Muscle of leg (tissue), 16 donors: Measurements from ENCODE around the gene GDF2. TPM values are rescaled to one million over a fixed set of nuclear protein-coding genes. Genes with fewer than 3 reads are reported as not detected.

Source experiments
- DNase-seq: peaks from one replicate; pipeline ENCODE4 v3.0.0; 2013
- H3K27ac ChIP-seq: one replicate; pipeline ENCODE4 v1.5.1; 2013; ENCODE audit warnings: mild to moderate bottlenecking, low read length, control low read depth
- H3K27me3 ChIP-seq: one replicate; pipeline ENCODE4 v1.6.1; 2013; ENCODE audit warnings: low read length; ENCODE audit not compliant: control insufficient read depth, insufficient read depth
- H3K36me3 ChIP-seq: one replicate; pipeline ENCODE4 v1.6.1; 2013; ENCODE audit warnings: low read length; ENCODE audit not compliant: control insufficient read depth, insufficient read depth
- H3K4me1 ChIP-seq: one replicate; pipeline ENCODE4 v1.6.1; 2013; ENCODE audit warnings: low read length; ENCODE audit not compliant: control insufficient read depth, insufficient read depth
- H3K4me3 ChIP-seq: one replicate; pipeline ENCODE4 v1.5.1; 2013; ENCODE audit warnings: low read length, control low read depth
- H3K9me3 ChIP-seq: replicated peaks from 2 replicates; pipeline ENCODE4 v1.6.1; 2013; ENCODE audit warnings: low read depth, low read length; ENCODE audit not compliant: control insufficient read depth
- WGBS: methylation state at CpG from one replicate; pipeline ENCODE4 v1.1.5; 2013; ENCODE audit warnings: missing lambda C conversion rate; ENCODE audit not compliant: insufficient coverage; 5-methylcytosine and 5-hydroxymethylcytosine counted together
- long read RNA-seq, 11 donors: transcript quantifications; one replicate each; lab custom pipeline, GENCODE V29; 2026
- polyA plus RNA-seq, 8 donors: library from polyadenylated mRNA; unstranded; fragments of 120-200 nt; gene quantifications; one replicate each; pipeline versions ENCODE4 v1.2.1 to v1.2.3, GENCODE V29; 2013; ENCODE audit warnings: inconsistent platforms in 1 of 8, low replicate concordance in 1 of 8; ENCODE audit not compliant: insufficient read length in 8 of 8, insufficient read depth in 1 of 8
- total RNA-seq: library from RNA; stranded (reverse); fragments of 120-200 nt; gene quantifications from one replicate; pipeline ENCODE4 v1.2.4, GENCODE V29; 2013

Gene GDF2
- not detected for total RNA-seq
- polyA plus RNA-seq, result not detected
- long read RNA-seq, donor 1, result 0 reads
- long read RNA-seq, donor 2, result 0 reads
- long read RNA-seq, donor 3, result 0 reads
- long read RNA-seq, donor 4, result 0 reads
- long read RNA-seq, donor 5, result 0 reads
- long read RNA-seq, donor 6, result 0 reads
- long read RNA-seq, donor 7, result 0 reads
- long read RNA-seq, donor 8, result 0 reads
- long read RNA-seq, donor 9, result 0 reads
- long read RNA-seq, donor 10, result 0 reads
- long read RNA-seq, donor 11, result 0 reads

DNA sequence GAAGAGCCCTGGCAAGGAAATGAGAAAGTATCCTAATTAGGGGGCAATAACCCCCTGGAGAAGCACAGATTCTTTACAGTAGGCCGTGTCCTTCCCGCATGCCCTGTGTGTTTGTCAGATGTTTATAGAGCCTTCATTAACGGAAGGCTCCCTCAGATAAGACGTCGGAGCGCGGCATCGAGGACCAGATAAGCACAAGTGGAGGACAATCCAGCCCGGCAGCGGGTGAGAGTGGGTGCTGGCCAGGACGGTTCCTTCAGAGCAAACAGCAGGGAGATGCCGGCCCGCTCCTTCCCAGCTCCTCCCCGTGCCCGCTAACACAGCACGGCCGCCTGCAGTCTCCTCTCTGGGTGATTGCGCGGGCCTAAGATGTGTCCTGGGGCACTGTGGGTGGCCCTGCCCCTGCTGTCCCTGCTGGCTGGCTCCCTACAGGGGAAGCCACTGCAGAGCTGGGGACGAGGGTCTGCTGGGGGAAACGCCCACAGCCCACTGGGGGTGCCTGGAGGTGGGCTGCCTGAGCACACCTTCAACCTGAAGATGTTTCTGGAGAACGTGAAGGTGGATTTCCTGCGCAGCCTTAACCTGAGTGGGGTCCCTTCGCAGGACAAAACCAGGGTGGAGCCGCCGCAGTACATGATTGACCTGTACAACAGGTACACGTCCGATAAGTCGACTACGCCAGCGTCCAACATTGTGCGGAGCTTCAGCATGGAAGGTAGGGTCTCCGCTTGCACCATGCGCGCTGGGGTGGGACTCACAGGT, at the start of gene GDF2:
TSS of gene GDF2 (plus strand) at position 155 of the 762 bp plus-strand sequence. CDS start at position 370, 215 bp downstream.
- H3K9me3 ChIP-seq, result no peaks in the 10 kb centered on the region
- H3K4me1 ChIP-seq, result peaks cover 3% of the 10 kb centered on the region
- H3K27ac ChIP-seq, result no peak within 1 kb of the TSS
- H3K27me3 ChIP-seq, result no peaks in the 10 kb centered on the region
- H3K36me3 ChIP-seq, result no peaks in the 10 kb centered on the region
- DNase-seq, result no peak
- 78% methylated on average over 25 of the region's 35 CpGs for WGBS
- no peak within 1 kb of the TSS for H3K4me3 ChIP-seq

DNA sequence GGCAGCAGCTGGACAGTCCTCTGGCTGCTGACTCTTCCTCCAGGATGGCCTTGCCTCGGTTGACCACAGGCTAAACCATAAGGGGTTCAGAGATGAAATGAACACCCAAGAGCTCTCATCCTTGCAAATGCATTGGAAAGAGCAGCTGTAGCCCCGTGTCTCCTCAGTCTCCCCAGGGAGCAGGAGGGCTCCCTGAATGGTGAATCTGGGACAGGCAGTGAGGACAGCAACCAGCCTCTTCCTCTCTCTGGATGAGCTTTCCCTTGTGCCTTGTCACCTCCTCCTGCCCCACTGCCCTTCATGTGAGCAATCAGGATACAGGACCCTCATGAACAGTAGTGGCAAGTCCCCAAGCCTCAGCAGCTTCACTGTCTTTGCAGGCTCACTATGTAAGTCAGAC, 46.2 kb upstream of the GDF2 start:
- Histone ChIP-seq H3K4me1 (no peaks in the 10 kb centered on the region), H3K9me3 (peaks cover 9% of the 10 kb centered on the region), H3K27me3 (peaks cover 2% of the 10 kb centered on the region), H3K36me3 (no peaks in the 10 kb centered on the region), H3K4me3 (no peak overlapping the region), H3K27ac (no peak overlapping the region)
- DNase-seq, result no peak
- 43% methylated on average over 1 of the region's 2 CpGs for WGBS

DNA sequence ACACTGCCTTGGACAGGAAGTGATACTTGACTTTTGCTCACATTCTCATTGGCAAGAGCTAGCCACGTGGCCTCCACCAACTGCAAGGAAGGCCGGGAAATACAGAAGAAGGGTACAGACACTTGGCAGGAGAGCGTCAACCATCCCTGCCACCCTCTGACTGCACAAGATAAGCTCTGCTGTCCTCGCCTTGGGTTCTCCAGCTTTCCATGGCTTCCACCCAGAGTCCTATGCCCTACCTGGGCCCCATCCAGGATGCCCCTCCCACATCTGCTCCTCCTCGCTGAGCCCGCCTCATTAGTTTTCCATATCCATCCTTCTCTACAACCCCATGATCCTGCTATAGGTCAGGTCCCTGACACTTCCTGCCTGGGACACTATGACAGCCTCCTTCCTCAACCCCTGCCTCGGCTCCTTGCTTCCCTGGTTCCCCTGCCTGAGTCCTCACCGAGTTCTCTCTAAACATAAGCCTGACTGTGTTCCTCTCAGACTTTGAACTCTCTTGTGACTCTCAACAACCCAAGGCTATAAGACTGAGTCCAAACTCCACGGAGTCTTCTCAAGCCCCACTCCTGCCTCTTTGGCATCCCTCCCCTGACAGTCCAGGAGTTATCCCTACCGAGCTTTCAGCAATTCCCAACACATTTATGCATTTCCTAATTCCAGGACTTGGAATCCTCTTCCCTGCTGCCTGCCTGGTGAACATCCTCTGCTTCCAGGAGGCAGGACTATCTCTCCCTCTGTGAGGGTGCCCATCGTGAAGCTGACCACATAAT, 45.5 kb upstream of the GDF2 start:
- H3K4me1 ChIP-seq, result no peaks in the 10 kb centered on the region
- H3K27ac ChIP-seq, result no peak overlapping the region
- H3K9me3 ChIP-seq, result peaks cover 9% of the 10 kb centered on the region
- H3K4me3 ChIP-seq, result no peak overlapping the region
- H3K27me3 ChIP-seq, result peaks cover 2% of the 10 kb centered on the region
- 80% methylated on average over 10 of the region's 11 CpGs for WGBS
- H3K36me3 ChIP-seq, result no peaks in the 10 kb centered on the region
- no peak for DNase-seq

DNA sequence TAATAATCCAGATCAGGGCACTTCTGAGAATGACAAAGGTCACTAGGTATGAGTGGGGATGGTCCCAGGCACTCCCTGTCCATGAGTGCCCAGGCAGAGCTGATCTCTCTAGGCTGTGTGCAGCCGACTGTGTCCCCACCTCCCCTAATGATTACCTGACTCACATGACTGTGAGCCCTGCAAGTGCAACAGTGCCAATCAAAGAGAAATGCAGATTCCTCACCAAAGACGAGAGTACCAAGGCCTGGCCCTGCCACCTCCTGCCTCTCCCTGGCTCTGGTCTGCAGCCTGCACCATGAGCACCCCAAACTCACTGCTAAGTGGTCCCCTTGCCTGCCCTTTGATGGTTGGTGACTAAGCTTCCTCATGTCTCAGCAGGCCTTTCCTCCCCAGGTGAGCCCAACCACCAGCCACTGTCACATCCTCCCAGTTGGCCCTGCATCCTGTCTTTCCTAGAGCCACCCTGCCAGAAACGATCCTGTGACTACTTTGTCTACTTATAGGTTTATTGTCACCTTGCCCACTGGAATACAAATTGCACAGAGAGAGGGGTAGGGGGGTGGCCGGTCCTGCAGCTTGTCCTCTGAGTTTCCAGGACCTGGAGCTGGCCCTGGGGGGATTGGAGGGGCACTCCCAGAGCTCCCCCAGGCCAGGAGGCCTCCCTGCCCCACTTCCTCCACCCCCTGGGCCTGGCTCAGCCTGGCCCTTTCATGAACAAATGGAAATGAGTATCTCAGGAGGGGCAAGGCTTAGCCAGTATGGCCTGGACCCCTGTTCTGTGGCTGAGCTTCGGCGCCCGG, 44.7 kb upstream of the GDF2 start:
- WGBS, result 66% methylated on average over 5 of the region's 7 CpGs
- DNase-seq, result no peak
- Histone ChIP-seq H3K27me3 (peaks cover 2% of the 10 kb centered on the region), H3K4me1 (no peaks in the 10 kb centered on the region), H3K36me3 (no peaks in the 10 kb centered on the region), H3K9me3 (peaks cover 9% of the 10 kb centered on the region), H3K27ac (no peak overlapping the region), H3K4me3 (no peak overlapping the region)

DNA sequence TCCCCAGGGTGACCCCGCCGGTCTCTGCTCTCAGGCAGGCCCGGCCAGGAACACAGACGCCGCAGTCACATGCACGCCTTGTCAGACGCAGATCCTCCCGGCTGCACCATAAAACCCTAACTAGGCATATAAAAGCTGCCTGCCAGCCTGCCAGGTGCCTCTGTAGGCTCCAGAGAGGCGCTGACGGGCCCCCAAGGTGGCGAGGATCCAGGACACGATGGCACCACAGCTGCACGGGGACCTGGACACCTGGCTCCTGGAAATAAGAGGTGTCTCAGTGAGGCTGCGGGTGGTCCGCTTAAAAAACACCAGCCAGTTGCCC, 44.1 kb upstream of the GDF2 start:
- no peak for DNase-seq
- Histone ChIP-seq H3K27me3 (peaks cover 2% of the 10 kb centered on the region), H3K27ac (no peak overlapping the region), H3K9me3 (peaks cover 5% of the 10 kb centered on the region), H3K36me3 (no peaks in the 10 kb centered on the region), H3K4me1 (no peaks in the 10 kb centered on the region), H3K4me3 (no peak overlapping the region)
- WGBS, result 56% methylated on average over 12 of the region's 15 CpGs

DNA sequence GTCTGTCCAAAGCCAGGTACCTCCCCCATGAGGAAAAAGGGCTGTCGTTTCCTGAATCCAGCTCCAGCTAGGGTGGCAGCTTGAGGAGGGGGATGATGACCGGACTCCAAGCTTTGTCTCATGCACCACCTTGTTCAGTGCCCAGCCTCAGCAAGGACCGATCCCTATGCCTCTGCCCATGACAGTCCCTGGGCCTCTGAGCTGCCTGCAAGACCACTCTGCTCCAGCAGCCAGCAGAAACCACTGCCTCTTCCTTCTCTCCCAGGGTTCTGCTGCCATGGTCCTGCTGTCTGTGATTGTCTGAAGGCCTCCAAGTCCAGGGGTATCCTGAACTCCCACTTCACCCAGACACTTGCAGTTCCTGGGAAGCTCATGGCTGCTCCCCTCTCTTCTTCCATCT, 43.5 kb upstream of the GDF2 start:
- Histone ChIP-seq H3K36me3 (no peaks in the 10 kb centered on the region), H3K9me3 (no peaks in the 10 kb centered on the region), H3K4me1 (no peaks in the 10 kb centered on the region), H3K4me3 (no peak overlapping the region), H3K27ac (no peak overlapping the region), H3K27me3 (peaks cover 2% of the 10 kb centered on the region)
- 92% methylated on average over 3 of the region's 3 CpGs for WGBS
- no peak for DNase-seq

DNA sequence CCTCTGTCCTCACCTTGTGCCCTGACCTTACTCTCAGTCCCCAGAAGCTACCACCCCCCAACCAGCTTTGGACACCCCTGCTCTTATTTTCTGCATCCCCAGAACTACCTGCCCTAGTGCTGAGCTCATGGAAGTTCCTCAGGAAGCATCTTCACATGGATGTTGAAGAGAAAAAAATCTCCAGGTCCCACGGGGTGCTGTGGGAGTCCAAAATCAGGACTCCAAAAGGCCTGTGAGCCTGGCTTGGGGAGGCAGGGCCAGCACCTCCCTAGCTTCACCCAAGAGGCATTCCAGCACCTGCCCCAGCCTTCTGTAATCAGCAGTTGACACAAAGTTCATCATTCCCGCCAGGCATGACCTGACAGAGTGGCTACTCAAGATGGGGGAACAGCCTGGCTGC, 43.0 kb upstream of the GDF2 start:
- WGBS, result 100% methylated on average over 1 of the region's 2 CpGs
- Histone ChIP-seq H3K27me3 (peaks cover 2% of the 10 kb centered on the region), H3K9me3 (no peaks in the 10 kb centered on the region), H3K4me1 (no peaks in the 10 kb centered on the region), H3K36me3 (no peaks in the 10 kb centered on the region), H3K4me3 (no peak overlapping the region), H3K27ac (no peak overlapping the region)
- no peak for DNase-seq

DNA sequence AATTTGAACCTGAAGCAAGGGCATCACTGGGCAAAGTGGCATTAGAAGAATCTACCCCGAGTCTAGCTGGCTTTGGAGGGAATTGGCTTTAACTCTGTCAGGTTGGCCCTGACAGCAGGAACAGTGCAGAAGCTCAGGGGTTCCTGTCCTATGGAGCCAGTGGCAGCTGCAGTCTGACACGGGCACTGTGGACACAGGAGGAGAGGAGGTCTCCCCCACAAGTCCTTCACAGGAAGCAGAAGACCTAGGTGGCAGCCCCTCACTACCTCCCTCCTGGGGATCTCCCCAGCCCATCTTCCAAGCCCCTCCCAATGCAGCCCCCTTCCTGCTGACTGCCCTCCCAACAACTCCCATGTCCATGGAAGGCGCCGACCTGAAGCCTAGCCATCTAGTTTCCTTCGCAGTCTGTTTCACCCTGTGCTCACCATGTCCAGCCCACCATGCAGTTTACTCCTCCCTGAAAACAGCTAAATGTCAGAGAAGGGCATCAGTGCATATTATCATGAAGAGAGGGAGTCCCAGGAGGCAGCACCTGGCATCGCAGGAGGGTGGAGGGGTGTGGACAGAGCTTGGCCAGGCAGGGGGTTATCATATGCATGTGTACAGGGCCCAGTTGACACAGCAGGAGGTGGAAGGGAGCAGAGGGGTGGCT, 40.1 kb upstream of the GDF2 start:
- H3K4me3 ChIP-seq, result no peak overlapping the region
- WGBS, result 67% methylated on average over 3 of the region's 6 CpGs
- no peaks in the 10 kb centered on the region for H3K9me3 ChIP-seq
- H3K36me3 ChIP-seq, result no peaks in the 10 kb centered on the region
- no peak for DNase-seq
- H3K4me1 ChIP-seq, result no peaks in the 10 kb centered on the region
- H3K27me3 ChIP-seq, result peaks cover 5% of the 10 kb centered on the region
- H3K27ac ChIP-seq, result no peak overlapping the region

DNA sequence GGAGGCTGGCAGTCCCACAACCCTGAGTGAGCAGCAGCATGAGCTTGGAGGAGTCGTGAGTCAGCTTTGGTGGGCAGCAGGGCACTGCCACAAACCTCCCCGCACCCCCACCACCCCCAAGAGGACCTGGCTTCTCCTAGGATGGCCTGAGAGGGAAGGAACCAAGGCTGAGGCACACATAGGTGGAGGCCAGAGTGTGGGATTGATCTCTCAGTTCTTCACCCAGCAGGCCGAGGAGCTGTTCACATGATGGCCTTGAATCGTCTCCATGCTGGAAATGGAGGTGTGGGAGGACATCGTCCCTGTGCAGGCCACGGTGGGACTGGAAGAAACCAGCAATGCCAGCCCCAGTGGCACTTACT, 39.6 kb upstream of the GDF2 start:
- Histone ChIP-seq H3K4me1 (no peaks in the 10 kb centered on the region), H3K27ac (no peak overlapping the region), H3K36me3 (no peaks in the 10 kb centered on the region), H3K9me3 (no peaks in the 10 kb centered on the region), H3K27me3 (peaks cover 7% of the 10 kb centered on the region), H3K4me3 (no peak overlapping the region)
- WGBS, result 91% methylated on average over 4 of the region's 6 CpGs
- DNase-seq, result no peak
